GM21786 (cell line): Measurements from ENCODE around the gene GATAD1.
"Not testable (repeated sequence)": the region's sequence is repeated elsewhere in the genome, so short reads cannot be mapped to it uniquely, and the experiment has no call there.

Experiments used
- ATAC-seq: cut with Tn5 transposase; IDR thresholded peaks from one replicate; pipeline ENCODE4 v1.9.1; 2021; ENCODE audit not compliant: unreplicated experiment

The GATAD1 gene

DNA sequence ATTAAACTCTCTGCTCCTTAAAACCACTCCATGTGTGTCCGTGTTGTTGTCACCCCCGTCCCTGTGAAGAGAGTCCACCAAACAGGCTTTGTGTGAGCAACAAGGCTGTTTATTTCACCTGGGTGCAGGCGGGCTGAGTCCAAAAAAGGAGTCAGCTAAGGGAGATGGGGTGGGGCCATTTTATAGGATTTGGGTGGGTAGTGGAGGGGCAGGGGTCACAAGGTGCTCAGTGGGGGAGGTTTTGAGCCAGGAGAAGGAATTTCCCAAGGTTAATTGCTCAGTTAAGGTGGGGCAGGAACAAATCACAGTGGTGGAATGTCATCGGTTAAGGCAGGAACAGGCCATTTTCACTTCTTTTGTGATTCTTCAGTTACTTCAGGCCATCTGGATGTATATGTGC is 31.9 kb downstream of the GATAD1 start:
- ATAC-seq = not testable (repeated sequence)

DNA sequence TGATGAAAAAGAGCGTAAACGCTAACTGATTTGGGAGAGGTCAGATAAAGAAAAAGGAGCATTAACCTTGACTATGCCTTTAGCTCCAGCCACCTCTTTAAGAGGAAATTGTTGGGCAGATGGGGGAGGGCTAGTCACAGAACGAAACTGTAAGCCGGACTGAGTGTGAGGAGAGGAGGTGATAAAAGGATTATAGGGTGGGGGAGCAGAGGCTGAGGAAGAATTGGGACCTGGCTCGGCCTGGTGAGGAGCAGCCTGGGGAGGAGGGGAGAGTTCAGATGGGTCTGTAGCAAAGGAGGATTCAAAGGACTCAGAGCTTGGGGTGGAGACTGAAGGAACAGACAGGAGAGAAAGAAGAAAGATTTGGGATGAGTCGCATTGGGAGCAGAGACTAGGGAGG is 36.3 kb downstream of the GATAD1 start:
- not testable (repeated sequence) for ATAC-seq

DNA sequence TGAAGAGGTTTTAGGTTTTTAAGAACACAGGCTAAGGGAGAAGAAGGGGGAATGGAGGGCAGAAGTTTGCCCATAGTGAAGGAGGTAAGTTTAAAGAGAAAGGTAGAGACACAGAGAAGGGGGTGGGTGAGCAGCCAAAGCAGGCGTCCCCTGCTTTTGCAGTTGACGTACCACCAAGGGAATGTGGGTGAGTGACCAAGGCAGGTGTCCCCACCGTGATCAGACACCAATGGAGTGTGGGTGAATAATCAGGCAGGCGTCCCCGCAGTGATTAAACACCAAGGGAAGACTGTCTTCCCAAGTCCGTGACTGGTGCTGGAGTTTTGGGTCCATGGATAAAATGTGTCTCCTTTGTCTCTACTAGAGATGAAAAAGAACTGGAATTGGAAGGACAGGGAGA is 36.9 kb downstream of the GATAD1 start:
- ATAC-seq = not testable (repeated sequence)

DNA sequence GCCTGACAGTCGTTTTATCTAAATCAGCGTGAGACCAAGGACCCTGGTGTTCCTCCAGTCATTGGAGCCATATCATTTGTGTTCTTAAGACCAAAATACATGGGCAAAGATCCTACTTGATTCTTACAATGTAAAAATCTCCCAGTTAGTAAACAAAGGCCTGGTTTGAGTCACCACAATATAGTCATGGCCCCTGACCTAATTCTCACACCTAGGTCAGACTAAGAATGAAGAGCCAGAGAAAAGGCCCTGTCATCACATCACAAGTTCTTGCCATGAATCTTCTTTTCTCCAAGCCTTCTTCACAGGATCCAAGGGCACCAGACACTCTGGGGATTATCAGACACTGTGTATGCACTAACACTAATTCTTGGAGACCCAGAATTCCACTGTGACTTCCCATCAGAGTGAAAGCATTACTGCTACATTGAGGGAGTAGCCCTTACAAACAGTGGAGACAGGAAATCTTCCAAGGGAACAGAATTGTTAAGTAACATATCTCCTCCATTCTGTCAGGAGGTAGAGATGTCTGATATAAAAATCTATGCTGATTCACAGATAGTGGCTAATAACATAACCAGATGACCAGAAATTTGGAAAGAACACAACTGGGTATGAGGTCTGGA is 38.1 kb downstream of the GATAD1 start:
- no peak for ATAC-seq

DNA sequence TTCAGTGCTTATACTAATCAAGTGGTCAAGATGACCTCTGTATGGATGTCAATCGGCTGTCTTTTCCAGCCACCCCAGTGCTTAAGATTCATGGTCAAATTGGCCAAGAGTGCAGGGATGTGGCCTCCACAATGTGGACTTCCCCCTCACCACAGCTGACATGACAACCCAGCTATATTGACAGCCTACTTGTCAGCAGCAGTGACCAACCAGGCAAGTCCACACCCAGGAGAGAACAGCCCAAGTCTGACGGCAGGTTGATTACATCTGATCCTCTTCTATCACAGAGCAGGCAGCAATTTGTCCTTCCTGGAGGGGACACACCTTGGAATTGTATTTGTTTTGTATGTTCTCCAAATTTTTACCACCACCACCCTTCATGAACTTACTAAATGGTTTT is 38.7 kb downstream of the GATAD1 start:
- no peak for ATAC-seq

DNA sequence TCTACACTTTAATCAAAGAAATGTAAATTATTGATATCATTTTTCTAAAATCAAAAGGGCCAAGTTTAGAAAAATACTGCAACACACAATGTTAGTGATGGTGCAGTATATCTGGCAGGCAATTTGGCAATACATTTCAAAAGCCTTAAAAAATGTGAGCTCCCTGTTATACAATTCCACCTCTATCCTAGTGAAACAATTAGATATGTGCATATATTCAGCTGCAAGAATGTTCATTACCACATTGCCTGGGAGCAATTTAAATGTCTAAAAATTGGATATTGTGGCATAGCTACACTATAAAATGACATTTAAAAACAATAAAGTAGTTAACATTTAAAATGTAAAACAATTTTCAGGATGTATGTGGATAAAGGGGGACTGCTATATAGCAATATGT is 40.5 kb downstream of the GATAD1 start:
- no peak for ATAC-seq

DNA sequence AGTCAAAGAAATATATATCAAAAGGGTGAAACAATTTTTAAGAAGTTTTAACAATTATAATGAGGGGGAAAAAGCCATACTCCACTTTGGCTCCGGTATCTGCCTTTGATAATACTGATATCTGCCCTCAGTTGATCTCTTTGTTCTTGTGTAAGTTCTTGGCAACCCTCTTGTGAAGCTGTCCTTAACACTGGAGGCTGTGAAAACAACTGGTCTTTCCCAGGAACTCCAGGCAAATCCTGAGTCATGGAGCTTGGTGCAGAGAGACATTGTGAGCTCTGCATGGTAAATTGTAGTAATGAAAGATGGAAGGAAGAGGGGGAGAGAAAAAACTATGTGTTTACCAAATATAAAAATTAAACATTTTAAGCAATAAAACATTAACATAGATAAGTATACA is 42.4 kb downstream of the GATAD1 start:
- ATAC-seq = no peak

DNA sequence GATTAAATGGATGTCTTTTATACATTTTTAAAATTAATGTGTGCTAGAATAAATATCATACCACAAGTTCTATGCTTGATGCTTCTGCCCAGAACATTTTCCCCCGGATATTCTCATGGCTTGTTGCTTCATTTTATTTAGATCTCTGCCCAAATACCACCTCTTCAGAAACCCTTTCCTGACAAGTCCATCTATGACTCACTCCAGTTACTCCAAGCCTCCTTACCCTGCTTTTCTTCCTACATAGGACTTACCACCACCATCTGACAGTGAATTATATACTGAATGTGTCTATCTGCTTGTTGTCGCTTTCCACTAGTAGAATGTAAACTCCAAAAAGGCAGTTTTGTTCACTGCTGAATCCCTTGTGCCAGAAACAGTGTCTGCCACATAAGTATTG is 49.6 kb downstream of the GATAD1 start:
- no peak for ATAC-seq

DNA sequence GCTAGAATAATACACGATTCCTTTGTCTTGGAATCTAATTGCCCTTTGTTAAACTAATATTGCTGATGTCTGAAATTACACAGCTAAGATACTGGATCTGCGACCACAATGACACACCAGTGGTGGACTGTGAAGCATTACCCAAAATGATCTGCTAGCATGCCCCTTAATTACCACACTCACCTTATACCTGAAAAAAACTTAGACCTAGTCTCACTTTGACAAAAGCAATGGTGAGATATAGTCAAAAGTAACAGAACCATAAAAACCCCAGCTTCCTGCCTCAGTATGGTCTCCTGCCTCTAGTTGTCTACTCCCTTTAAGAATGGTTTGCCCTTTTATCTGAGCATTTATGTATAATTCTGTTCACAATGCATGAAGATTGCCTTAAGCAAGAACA is 51.3 kb downstream of the GATAD1 start:
- no peak for ATAC-seq

DNA sequence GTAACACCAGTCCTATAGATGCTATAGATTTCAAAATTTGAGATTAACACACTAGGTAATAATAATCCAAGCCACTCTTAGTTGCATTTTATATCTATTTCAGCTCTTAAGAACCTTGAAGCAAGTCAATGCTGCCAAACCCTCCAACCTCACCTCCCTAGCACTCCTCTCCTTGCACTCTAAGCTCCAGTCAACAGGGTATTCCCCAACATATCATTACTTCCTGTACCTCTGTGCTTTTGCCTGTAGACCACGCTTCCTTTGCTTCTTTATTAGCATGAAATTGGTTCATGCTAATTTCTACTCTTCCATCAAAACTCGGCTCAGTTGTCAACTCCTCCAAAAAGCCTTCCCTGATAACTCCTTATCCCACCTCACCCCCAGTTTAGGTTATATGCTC is 56.5 kb downstream of the GATAD1 start:
- no peak for ATAC-seq

DNA sequence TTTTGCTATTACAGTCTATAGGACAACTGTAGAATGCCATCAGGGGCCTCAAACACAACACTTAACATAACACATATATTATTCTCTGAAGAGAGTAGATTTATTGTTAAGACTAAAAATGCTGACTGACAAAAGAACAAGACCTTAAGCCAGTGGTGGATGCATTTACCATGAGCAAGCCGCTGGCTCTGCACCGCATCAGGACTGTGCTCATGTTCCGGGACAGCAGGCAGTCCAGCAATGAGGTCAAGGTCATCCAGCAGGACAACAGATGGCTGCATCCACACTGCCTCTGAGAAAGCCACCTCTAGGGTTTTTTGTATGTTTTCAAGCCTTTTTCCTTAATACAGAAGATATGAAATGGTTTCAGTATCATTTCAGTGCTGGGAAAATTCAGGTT is 57.3 kb downstream of the GATAD1 start:
- no peak for ATAC-seq

DNA sequence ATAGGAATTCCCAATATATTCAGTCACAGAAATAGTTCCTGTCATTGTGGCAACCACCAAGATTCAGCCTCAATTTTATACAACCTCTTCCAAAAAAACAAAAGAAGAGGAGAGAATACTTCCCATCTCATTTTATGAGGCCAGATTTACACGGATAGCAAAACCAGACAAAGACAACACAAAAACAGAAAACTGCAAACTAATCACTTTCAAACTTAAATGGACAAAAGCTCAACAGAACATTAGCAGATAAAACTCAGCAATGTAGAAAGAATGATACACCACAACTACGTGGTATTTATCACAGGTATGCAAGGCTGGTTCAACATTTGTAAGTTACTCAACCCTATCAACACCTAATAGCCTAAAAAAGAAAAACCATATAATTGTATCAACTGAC is 59.1 kb downstream of the GATAD1 start:
- no peak for ATAC-seq

DNA sequence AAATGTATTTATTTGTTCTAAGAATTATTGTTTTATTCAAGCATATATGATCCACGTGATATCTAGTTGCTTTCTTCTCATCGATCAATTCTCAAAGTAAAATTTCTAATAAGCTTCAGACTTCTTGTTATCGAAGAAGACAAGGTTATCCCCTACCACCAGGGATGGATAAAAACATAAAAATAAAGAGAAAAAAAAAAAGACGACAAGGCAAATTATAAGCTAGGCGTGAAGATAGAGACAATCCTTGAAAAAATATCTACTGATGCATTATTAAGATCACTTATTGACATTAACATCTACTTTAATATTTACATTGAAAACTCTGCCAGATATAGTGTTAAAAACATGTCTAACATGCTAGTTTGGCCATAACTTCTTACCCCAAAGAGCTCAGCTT is 61.7 kb downstream of the GATAD1 start:
- ATAC-seq = no peak
